ENCODE data around the gene SH3PXD2B.

Gene SH3PXD2B

DNA sequence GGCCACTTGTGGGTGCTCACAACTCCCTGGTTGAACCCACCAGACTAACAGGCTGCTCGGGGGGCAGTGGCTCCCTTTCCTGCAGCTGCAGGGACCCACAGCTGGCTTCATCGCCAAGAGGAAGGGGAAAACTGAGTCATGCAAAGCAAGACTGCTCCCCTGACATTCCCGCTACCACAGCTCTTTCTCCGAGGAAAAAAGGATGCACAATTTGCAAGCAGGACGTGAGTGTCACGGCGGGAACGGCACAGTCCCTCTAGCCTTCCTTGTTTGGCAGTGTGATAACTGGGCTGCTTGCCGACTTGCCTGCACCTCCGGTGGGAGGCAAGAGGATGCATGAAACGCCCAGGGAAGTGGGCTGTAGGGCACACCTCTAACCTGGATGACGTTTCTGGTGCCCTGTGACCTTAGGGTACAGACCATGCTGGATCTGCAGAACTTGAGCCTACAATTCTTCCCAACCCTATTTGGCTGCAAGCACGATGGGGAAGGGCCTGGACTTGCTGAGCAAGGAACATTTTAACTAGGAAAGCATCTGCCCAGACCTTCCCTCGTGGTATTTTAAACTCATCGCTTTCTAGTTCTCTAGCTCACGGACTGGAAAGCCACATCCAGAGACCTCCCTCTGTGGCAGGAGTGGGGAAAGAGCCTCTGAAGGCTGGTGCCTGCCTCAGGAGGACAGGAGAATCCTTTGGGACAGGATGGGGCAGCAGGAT, 7.8 kb downstream of the SH3PXD2B start:
- Histone ChIP-seq H3K4me1 (ENCODE audit: insufficient read depth, low read length, severe bottlenecking) (no peaks in the 10 kb centered on the region), H3K27me3 (ENCODE audit: insufficient read depth, low read length) (peaks cover 10% of the 10 kb centered on the region; the same call in 1 of the 2 replicates), H3K4me3 (ENCODE audit: low read depth, low read length, poor library complexity, severe bottlenecking) (no peak overlapping the region), H4K20me1 (ENCODE audit: insufficient read depth, low read length) (no peaks in the 10 kb centered on the region), H2AFZ (ENCODE audit: low read length) (no peak overlapping the region), H3K36me3 (ENCODE audit: insufficient read depth, low read length) (no peaks in the 10 kb centered on the region), H3K27ac (ENCODE audit: low read depth, low read length, poor library complexity, severe bottlenecking) (no peak overlapping the region), H3K4me2 (ENCODE audit: low read length) (no peak overlapping the region), H3K79me2 (ENCODE audit: insufficient read depth, low read length) (no peaks in the 10 kb centered on the region), H3K9me2 (ENCODE audit: low read depth, low read length) (no peaks in the 10 kb centered on the region), H3K9me3 (ENCODE audit: low read length) (no peaks in the 10 kb centered on the region), H3F3A (ENCODE audit: insufficient read depth, low read length) (no peaks in the 10 kb centered on the region), H3K9ac (ENCODE audit: low read length) (no peak overlapping the region)
- TF ChIP-seq EZH2 (IDR thresholded peaks at IDR 0.05; ENCODE audit: borderline replicate concordance, low read length): no peak
- TF ChIP-seq, protein P1, sequence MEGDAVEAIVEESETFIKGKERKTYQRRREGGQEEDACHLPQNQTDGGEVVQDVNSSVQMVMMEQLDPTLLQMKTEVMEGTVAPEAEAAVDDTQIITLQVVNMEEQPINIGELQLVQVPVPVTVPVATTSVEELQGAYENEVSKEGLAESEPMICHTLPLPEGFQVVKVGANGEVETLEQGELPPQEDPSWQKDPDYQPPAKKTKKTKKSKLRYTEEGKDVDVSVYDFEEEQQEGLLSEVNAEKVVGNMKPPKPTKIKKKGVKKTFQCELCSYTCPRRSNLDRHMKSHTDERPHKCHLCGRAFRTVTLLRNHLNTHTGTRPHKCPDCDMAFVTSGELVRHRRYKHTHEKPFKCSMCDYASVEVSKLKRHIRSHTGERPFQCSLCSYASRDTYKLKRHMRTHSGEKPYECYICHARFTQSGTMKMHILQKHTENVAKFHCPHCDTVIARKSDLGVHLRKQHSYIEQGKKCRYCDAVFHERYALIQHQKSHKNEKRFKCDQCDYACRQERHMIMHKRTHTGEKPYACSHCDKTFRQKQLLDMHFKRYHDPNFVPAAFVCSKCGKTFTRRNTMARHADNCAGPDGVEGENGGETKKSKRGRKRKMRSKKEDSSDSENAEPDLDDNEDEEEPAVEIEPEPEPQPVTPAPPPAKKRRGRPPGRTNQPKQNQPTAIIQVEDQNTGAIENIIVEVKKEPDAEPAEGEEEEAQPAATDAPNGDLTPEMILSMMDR (IDR thresholded peaks at IDR 0.05; ENCODE audit: low read length): no peak

DNA sequence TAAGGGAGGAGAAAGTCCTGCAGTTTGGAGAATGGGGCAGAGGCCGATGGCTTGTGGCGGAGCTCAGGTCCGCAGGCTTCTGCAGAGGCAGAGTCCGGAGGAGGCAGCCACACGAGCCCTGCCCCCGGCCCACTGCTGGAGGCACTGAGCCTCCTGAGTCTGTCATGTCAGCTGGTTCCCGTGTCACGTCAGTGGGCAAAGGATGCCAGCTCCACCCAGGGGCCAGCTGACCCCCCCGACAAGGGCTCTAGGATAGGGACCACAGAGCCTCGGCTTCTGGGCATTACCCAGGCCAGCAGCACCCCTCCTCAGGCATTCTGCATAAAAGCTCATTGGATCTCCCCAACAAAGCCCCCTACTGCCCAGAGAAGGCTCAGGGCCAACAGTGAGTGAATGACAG, 8.5 kb downstream of the SH3PXD2B start:
- Histone ChIP-seq H3K27ac (ENCODE audit: low read depth, low read length, poor library complexity, severe bottlenecking) (no peak overlapping the region), H4K20me1 (ENCODE audit: insufficient read depth, low read length) (no peaks in the 10 kb centered on the region), H3K4me2 (ENCODE audit: low read length) (no peak overlapping the region), H3K79me2 (ENCODE audit: insufficient read depth, low read length) (no peaks in the 10 kb centered on the region), H3K9ac (ENCODE audit: low read length) (no peak overlapping the region), H3K9me2 (ENCODE audit: low read depth, low read length) (no peaks in the 10 kb centered on the region), H3K36me3 (ENCODE audit: insufficient read depth, low read length) (no peaks in the 10 kb centered on the region), H3K9me3 (ENCODE audit: low read length) (no peaks in the 10 kb centered on the region), H2AFZ (ENCODE audit: low read length) (no peak overlapping the region), H3K4me3 (ENCODE audit: low read depth, low read length, poor library complexity, severe bottlenecking) (no peak overlapping the region), H3K27me3 (ENCODE audit: insufficient read depth, low read length) (peaks cover 10% of the 10 kb centered on the region; the same call in 1 of the 2 replicates), H3K4me1 (ENCODE audit: insufficient read depth, low read length, severe bottlenecking) (no peaks in the 10 kb centered on the region), H3F3A (ENCODE audit: insufficient read depth, low read length) (no peaks in the 10 kb centered on the region)
- TF ChIP-seq EZH2 (IDR thresholded peaks at IDR 0.05; ENCODE audit: borderline replicate concordance, low read length): no peak
- TF ChIP-seq, protein P1 (IDR thresholded peaks at IDR 0.05; ENCODE audit: low read length): no peak

DNA sequence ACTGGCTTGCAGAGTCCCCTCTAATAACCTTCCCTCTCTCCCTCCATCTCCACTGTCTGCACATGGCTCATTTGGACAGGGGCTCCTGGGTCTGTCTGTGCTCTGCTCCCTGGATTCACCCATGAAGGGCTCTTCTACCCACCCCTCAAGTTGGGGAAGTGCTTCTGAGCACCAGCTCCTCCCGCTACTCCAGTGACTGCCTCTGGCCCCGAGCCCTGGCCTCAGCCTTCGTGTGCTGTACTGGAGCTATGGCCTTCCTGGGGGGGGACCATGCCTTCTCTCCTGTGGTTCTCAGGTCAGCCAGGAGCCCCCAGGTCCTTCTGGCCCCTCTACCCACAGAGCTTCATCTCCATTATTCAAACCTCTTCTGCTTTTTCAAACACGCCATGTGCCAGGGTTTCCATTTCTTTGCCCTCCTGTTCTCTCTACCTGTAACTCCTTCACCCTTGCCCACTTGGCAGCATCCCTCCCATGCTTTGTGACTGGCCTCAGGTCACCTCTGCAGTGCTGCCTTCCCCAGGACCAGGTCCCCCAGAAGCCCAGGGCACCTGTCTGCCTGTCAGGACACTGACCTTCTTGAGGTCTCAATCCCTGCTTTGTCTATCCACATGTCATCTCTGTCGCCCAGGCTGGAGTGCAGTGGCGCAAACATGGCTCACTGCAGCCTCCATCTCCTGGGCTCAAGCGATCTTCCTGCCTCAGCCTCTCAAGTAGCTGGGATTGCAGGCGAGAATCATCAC, 9.5 kb downstream of the SH3PXD2B start:
- H2AFZ ChIP-seq (ENCODE audit: low read length): no peak overlapping the region
- no peak for TF ChIP-seq EZH2 (IDR thresholded peaks at IDR 0.05; ENCODE audit: borderline replicate concordance, low read length)
- TF ChIP-seq, protein P1 (IDR thresholded peaks at IDR 0.05; ENCODE audit: low read length): no peak
- no peaks in the 10 kb centered on the region for H3K79me2 ChIP-seq (ENCODE audit: insufficient read depth, low read length)
- no peak overlapping the region for H3K9ac ChIP-seq (ENCODE audit: low read length)
- no peaks in the 10 kb centered on the region for H3K4me1 ChIP-seq (ENCODE audit: insufficient read depth, low read length, severe bottlenecking)
- no peaks in the 10 kb centered on the region for H3K9me2 ChIP-seq (ENCODE audit: low read depth, low read length)
- no peaks in the 10 kb centered on the region for H3K36me3 ChIP-seq (ENCODE audit: insufficient read depth, low read length)
- H3K4me2 ChIP-seq (ENCODE audit: low read length): no peak overlapping the region
- H3F3A ChIP-seq (ENCODE audit: insufficient read depth, low read length): no peaks in the 10 kb centered on the region
- H3K4me3 ChIP-seq (ENCODE audit: low read depth, low read length, poor library complexity, severe bottlenecking): no peak overlapping the region
- no peaks in the 10 kb centered on the region for H4K20me1 ChIP-seq (ENCODE audit: insufficient read depth, low read length)
- H3K27me3 ChIP-seq (ENCODE audit: insufficient read depth, low read length): peaks cover 10% of the 10 kb centered on the region; the same call in 1 of the 2 replicates
- H3K27ac ChIP-seq (ENCODE audit: low read depth, low read length, poor library complexity, severe bottlenecking): no peak overlapping the region
- no peaks in the 10 kb centered on the region for H3K9me3 ChIP-seq (ENCODE audit: low read length)

Measured in OCI-LY1 (cell line).